ENCODE measurements around the gene KRI1. TPM values are rescaled to one million over a fixed set of nuclear protein-coding genes. Genes with fewer than 3 reads are reported as not detected.
A peak's percentile ranks its signal among the peaks of the same experiment; 100 is the strongest.
"Not testable (repeated sequence)": the region's sequence is repeated elsewhere in the genome, so short reads cannot be mapped to it uniquely, and the experiment has no call there.

The KRI1 gene
- total RNA-seq, 4 donors from 2014 or later = 16.8 to 24.1 (median 19.9) TPM

DNA sequence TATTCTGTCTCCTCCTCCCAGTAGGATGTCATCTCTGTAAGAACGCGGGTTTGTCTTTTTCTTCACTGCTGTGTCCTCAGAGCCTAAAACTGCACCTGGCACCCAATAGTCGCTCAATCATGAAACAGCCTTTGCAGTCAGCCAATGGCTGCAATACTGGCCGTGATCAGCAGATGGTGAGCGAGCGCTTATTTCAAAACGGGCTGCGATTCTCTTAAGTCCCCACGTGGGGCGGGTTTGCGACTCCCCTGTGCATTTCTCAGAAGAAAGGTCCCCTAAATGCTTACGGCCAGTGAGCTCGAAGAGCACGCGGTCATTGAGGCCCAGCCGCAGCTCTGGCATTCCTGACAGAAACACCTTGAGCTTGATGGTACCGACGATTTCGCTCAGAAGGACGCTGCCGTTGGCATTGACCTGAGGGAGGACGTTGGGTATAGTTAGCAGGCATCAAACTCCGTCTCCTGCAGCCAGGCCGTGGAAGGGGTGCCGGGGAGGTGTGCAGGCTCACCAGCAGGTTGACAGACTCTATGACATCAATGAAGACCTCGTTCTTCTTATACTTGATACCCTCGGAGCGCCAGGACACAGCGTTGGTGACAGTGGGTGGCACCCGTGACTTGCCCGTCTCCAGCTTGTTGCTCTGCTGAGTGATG is 15.3 kb upstream of the KRI1 start:
- Histone ChIP-seq H3K27ac (no peak overlapping the region), H3K9me3 (no peaks in the 10 kb centered on the region), H3K27me3 (no peaks in the 10 kb centered on the region), H3K4me3 (peak overlapping the region in 3 of 4 donors; percentile 28 to 44 (median 44)), H3K36me3 (no peaks in the 10 kb centered on the region), H3K4me1 (peaks cover 0 to 4% of the 10 kb centered on the region in 2 donors)
- peak; percentile 68 to 87 for DNase-seq
- TF ChIP-seq POLR2A (IDR thresholded peaks at IDR 0.05) (no peak), CTCF (IDR thresholded peaks at IDR 0.05 in 4 of 5, conservative IDR thresholded peaks at IDR 0.05 in 1 of 5) (peak; percentile 98 to 100 (median 99))
- peak; percentile 93 to 97 for ATAC-seq
- in situ Hi-C loops (cut with MboI; ENCODE audit: low sequenced_read_pairs in 4 of 4) = loop anchor here (5.0 kb wide), 2 partner anchors 61 to 66 kb away; no protein-coding TSS in a partner anchor
- intact Hi-C loops (cut with DNase I; ENCODE audit: low total_unique reads) = loop anchor here (1.0 to 5.0 kb wide), 2 partner anchors 63 to 116 kb away; no protein-coding TSS in a partner anchor

GRCh38 chr19:10577951-10578350 is 12.1 kb upstream of the KRI1 start:
- in situ Hi-C loops (cut with MboI; ENCODE audit: low sequenced_read_pairs in 4 of 4) (no loop called here), intact Hi-C loops (cut with DNase I; ENCODE audit: low total_unique reads) (no loop called here)
- DNase-seq (no peak), ATAC-seq (no peak)
- peaks cover 0 to 4% of the 10 kb centered on the region in 2 donors for H3K4me1 ChIP-seq
- no peaks in the 10 kb centered on the region for H3K9me3 ChIP-seq
- H3K4me3 ChIP-seq = no peak overlapping the region
- no peak overlapping the region for H3K27ac ChIP-seq
- TF ChIP-seq POLR2A (IDR thresholded peaks at IDR 0.05) = no peak
- no peak for TF ChIP-seq CTCF (IDR thresholded peaks at IDR 0.05 in 4 of 5, conservative IDR thresholded peaks at IDR 0.05 in 1 of 5)
- H3K27me3 ChIP-seq = no peaks in the 10 kb centered on the region
- no peaks in the 10 kb centered on the region for H3K36me3 ChIP-seq

DNA sequence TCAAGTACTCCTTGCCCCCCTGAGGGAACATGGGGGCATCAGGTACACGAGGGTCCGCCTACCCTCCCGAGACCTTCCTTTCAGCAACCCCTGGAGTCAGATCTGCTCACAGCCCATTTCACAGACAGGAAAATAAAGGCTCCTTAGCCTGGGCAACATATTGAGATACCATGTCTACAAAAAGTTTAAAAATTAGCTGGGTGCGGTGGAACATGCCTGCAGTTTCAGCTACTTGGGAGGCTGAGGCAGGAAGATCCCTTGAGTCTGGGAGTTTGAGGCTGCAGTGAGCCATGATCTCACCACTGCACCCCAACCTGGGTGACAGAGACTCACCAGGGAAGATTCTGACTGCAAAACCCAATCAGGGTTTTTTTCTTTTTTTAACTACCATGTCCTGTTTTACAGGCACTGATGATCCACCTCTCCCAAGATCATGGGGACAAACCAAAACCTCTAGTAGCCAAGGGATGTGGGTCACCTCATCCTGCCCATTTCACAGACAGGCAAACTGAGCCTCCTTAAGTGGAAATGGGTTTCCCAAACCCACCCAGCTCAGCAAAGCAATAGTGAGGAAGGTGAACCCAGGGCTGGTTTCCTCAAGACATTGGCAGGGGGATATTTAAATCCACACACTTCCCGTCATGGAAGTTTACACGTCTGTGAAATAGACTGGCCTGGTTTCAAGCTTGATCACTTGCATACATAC is 9.4 kb upstream of the KRI1 start:
- no peaks in the 10 kb centered on the region for H3K27me3 ChIP-seq
- in situ Hi-C loops (cut with MboI; ENCODE audit: low sequenced_read_pairs in 4 of 4) (no loop called here), intact Hi-C loops (cut with DNase I; ENCODE audit: low total_unique reads) (no loop called here)
- H3K4me3 ChIP-seq = no peak overlapping the region
- H3K27ac ChIP-seq = no peak overlapping the region
- no peaks in the 10 kb centered on the region for H3K36me3 ChIP-seq
- ATAC-seq (no peak), DNase-seq (no peak)
- peaks cover 0 to 6% of the 10 kb centered on the region in 2 donors for H3K4me1 ChIP-seq
- TF ChIP-seq CTCF (IDR thresholded peaks at IDR 0.05 in 4 of 5, conservative IDR thresholded peaks at IDR 0.05 in 1 of 5) (no peak), POLR2A (IDR thresholded peaks at IDR 0.05) (no peak)
- no peaks in the 10 kb centered on the region for H3K9me3 ChIP-seq

DNA sequence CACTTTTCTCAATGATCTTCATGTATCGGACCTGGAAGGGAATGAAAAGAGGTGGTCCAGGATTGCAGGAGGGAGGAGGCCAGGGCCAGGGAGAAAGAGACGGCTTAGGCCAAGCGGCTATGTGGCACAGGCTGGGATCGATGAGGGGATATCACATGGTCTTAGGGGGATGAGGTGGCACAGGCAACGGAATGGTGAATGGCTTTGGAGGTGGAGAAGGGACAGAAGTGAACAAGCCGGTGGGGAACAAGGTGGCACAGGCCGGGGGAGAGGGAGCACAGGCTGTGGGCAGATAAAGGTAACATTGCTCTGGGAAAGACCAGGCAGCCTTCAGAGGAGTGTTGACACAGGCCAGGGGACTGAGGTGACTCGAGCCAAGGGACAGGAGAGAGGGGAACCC is 8.7 kb upstream of the KRI1 start:
- intact Hi-C loops (cut with DNase I; ENCODE audit: low total_unique reads) (no loop called here), in situ Hi-C loops (cut with MboI; ENCODE audit: low sequenced_read_pairs in 4 of 4) (loop anchor here in 1 of 4 donors (25.0 kb wide), 1 partner anchor 162 kb away; the partner anchor contains the start of genes CDC37 and PDE4A)
- no peak for DNase-seq
- Histone ChIP-seq H3K9me3 (no peaks in the 10 kb centered on the region), H3K27me3 (no peaks in the 10 kb centered on the region), H3K4me3 (no peak overlapping the region), H3K4me1 (peaks cover 6 to 10% of the 10 kb centered on the region in 2 donors), H3K27ac (no peak overlapping the region), H3K36me3 (no peaks in the 10 kb centered on the region)
- no peak for ATAC-seq
- TF ChIP-seq POLR2A (IDR thresholded peaks at IDR 0.05) = no peak
- no peak for TF ChIP-seq CTCF (IDR thresholded peaks at IDR 0.05 in 4 of 5, conservative IDR thresholded peaks at IDR 0.05 in 1 of 5)

DNA sequence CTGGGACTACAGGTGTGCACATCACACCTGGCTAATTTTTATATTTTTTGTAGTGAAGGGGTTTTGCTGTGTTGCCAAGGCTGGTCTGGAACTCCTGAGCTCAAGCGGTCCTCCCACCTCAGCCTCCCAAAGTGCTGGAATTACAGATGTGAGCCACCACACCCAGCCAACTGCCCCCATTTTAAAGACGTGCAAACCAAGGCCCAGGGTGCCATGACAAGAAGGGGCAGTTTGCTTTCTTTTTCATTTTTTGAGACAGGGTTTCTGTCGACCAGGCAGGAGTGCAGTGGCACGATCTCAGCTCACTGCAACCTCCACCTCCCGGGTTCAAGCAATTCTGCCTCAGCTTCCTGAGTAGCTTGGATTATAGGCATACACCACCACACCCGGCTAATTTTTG is 8.0 kb upstream of the KRI1 start:
- intact Hi-C loops (cut with DNase I; ENCODE audit: low total_unique reads); DNase-seq; H3K27me3 ChIP-seq; H3K36me3 ChIP-seq; H3K27ac ChIP-seq; H3K9me3 ChIP-seq; H3K4me3 ChIP-seq; ATAC-seq: not testable (repeated sequence)
- peaks cover 9 to 14% of the 10 kb centered on the region in 2 donors for H3K4me1 ChIP-seq
- in situ Hi-C loops (cut with MboI; ENCODE audit: low sequenced_read_pairs in 4 of 4) = loop anchor here in 1 of 4 donors (25.0 kb wide), 1 partner anchor 161 kb away; the partner anchor contains the start of genes CDC37 and PDE4A

Data from gastrocnemius medialis (tissue), 4 donors.